ENCODE results near the gene DLGAP4.

DNA sequence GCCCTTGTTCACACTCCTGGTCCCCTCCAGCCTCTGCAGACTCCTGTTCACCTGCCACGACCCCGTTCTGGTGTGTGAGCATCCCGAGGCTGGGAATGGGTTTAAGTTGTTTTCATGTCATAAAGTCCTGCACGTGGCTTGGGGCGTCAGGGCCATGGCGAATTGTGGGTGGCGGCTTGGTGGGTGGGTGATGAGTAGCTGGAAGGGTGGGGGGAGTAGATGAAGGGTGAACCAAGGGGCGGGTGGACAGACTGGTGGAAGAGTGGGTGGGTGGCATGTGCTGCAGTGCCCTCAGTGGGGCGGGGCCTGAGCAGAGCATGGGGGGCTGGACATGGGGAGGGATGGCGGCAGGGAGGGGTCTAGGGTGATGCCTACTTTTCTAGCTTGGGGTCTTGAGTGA, 54.3 kb downstream of the DLGAP4 start:
- no peak for TF ChIP-seq CTCF (IDR thresholded peaks at IDR 0.05)
- TF ChIP-seq, protein P1, sequence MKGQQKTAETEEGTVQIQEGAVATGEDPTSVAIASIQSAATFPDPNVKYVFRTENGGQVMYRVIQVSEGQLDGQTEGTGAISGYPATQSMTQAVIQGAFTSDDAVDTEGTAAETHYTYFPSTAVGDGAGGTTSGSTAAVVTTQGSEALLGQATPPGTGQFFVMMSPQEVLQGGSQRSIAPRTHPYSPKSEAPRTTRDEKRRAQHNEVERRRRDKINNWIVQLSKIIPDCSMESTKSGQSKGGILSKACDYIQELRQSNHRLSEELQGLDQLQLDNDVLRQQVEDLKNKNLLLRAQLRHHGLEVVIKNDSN (IDR thresholded peaks at IDR 0.05; ENCODE audit: borderline replicate concordance, low read depth): no peak
- no peak for TF ChIP-seq CHD2 (IDR thresholded peaks at IDR 0.05; ENCODE audit: low read length, partially characterized antibody)
- no peak for TF ChIP-seq FOXJ3 (CRISPR knock-in tag; IDR thresholded peaks at IDR 0.05)

Measured in SK-N-SH (cell line).